ENCODE data around the gene PGF. TPM values are rescaled to one million over a fixed set of nuclear protein-coding genes. Genes with fewer than 3 reads are reported as not detected.

Gene PGF
- total RNA-seq, 4 donors from 2014 or later: 0.68 to 3.5 (median 2.4) TPM

- TF ChIP-seq CTCF (IDR thresholded peaks at IDR 0.05; ENCODE audit: low read depth): no peak
Measured at GRCh38 chr14:74912801-74913200, 42.6 kb downstream of the PGF start.

GRCh38 chr14:74912111-74912510 lies 43.3 kb downstream of the PGF start:
- no peak for TF ChIP-seq CTCF (IDR thresholded peaks at IDR 0.05; ENCODE audit: low read depth)

- TF ChIP-seq CTCF (IDR thresholded peaks at IDR 0.05; ENCODE audit: low read depth): no peak
Measured at GRCh38 chr14:74911704-74912103, 43.7 kb downstream of the PGF start.

GRCh38 chr14:74911221-74911620 lies 44.2 kb downstream of the PGF start:
- no peak for TF ChIP-seq CTCF (IDR thresholded peaks at IDR 0.05; ENCODE audit: low read depth)

- TF ChIP-seq CTCF (IDR thresholded peaks at IDR 0.05; ENCODE audit: low read depth): no peak
Measured at GRCh38 chr14:74910556-74910955, 44.8 kb downstream of the PGF start.

- TF ChIP-seq CTCF (IDR thresholded peaks at IDR 0.05; ENCODE audit: low read depth): no peak
Measured at GRCh38 chr14:74909911-74910310, 45.5 kb downstream of the PGF start.

GRCh38 chr14:74909501-74909900 lies 45.9 kb downstream of the PGF start:
- TF ChIP-seq CTCF (IDR thresholded peaks at IDR 0.05; ENCODE audit: low read depth): no peak
